GM19468 (cell line): ENCODE results near the gene GOLPH3.

ENCODE experiments used
- ATAC-seq: cut with Tn5 transposase; IDR thresholded peaks from one replicate; pipeline ENCODE4 v1.9.1; 2021; ENCODE audit warnings: mild to moderate bottlenecking, moderate library complexity, moderate number of reproducible peaks; ENCODE audit not compliant: unreplicated experiment; ENCODE audit errors: extremely low read depth

Gene GOLPH3

GRCh38 chr5:32103521-32103920, 70.6 kb downstream of the GOLPH3 start:
- no peak for ATAC-seq

- ATAC-seq, result no peak
These were observed 71.7 kb downstream of the GOLPH3 start for GRCh38 chr5:32102254-32102986.

GRCh38 chr5:32100691-32101302, 73.3 kb downstream of the GOLPH3 start:
- ATAC-seq, result no peak

- no peak for ATAC-seq
These were observed 73.9 kb downstream of the GOLPH3 start for GRCh38 chr5:32100230-32100629.

- ATAC-seq, result no peak
These were observed 74.6 kb downstream of the GOLPH3 start for GRCh38 chr5:32099486-32100035.

- ATAC-seq, result no peak
These were observed 75.2 kb downstream of the GOLPH3 start for GRCh38 chr5:32098890-32099310.

- no peak for ATAC-seq
These were observed 75.8 kb downstream of the GOLPH3 start for GRCh38 chr5:32098291-32098690.

GRCh38 chr5:32096891-32097595, 77.1 kb downstream of the GOLPH3 start:
- ATAC-seq, result no peak

GRCh38 chr5:32095261-32095671, 78.9 kb downstream of the GOLPH3 start:
- ATAC-seq, result no peak

GRCh38 chr5:32094691-32095090, 79.4 kb downstream of the GOLPH3 start:
- ATAC-seq, result no peak

- peak; percentile 73 for ATAC-seq
These were observed 80.9 kb downstream of the GOLPH3 start for GRCh38 chr5:32092938-32093812.

GRCh38 chr5:32090755-32091128, 83.4 kb downstream of the GOLPH3 start:
- no peak for ATAC-seq

- ATAC-seq, result no peak
These were observed 83.9 kb downstream of the GOLPH3 start for GRCh38 chr5:32090026-32090754.

GRCh38 chr5:32089146-32090000, 84.7 kb downstream of the GOLPH3 start:
- no peak for ATAC-seq

GRCh38 chr5:32088214-32088613, 85.9 kb downstream of the GOLPH3 start:
- no peak for ATAC-seq

GRCh38 chr5:32087086-32088082, 86.7 kb downstream of the GOLPH3 start:
- no peak for ATAC-seq

- ATAC-seq, result no peak
These were observed 90.1 kb downstream of the GOLPH3 start for GRCh38 chr5:32083981-32084430.
